GM23248 (cell line): ENCODE results near the gene TAF11L3.
"Not testable (repeated sequence)": the region's sequence is repeated elsewhere in the genome, so short reads cannot be mapped to it uniquely, and the experiment has no call there.

Experiments
- EZH2 ChIP-seq: fragments of 200-600 bp; sonication (generic); IDR thresholded peaks from 2 replicates; pipeline ENCODE4 v1.6.1; 2018; ENCODE audit warnings: antibody characterized with exemption, mild to moderate bottlenecking; ENCODE audit not compliant: insufficient read depth, poor library complexity, severe bottlenecking
- EZH2phosphoT487 ChIP-seq: fragments of 200-600 bp; sonication (generic); IDR thresholded peaks from 2 replicates; pipeline ENCODE4 v1.6.1; 2018; ENCODE audit warnings: antibody characterized with exemption, moderate library complexity, mild to moderate bottlenecking, low read depth; ENCODE audit not compliant: insufficient read depth

GRCh38 chr5:17521501-17521900 lies 3.3 kb downstream of the TAF11L3 start, which contains the start of gene TAF11L4:
- TF ChIP-seq EZH2, EZH2phosphoT487: not testable (repeated sequence)
